Activated CD4-positive, alpha-beta T cell treated with anti-CD3 and anti-CD28 coated beads, Interleukin-2, amount 50 U/mL, for 4 hours (primary cell): ENCODE data around the gene PAXX.
A peak's percentile ranks its signal among the peaks of the same experiment; 100 is the strongest.
"Not testable (repeated sequence)": the region's sequence is repeated elsewhere in the genome, so short reads cannot be mapped to it uniquely, and the experiment has no call there.

Experiments
- DNase-seq, 2 experiments: peaks; one replicate each; pipeline ENCODE4 v3.0.0-alpha.2; 2020

Gene PAXX

DNA sequence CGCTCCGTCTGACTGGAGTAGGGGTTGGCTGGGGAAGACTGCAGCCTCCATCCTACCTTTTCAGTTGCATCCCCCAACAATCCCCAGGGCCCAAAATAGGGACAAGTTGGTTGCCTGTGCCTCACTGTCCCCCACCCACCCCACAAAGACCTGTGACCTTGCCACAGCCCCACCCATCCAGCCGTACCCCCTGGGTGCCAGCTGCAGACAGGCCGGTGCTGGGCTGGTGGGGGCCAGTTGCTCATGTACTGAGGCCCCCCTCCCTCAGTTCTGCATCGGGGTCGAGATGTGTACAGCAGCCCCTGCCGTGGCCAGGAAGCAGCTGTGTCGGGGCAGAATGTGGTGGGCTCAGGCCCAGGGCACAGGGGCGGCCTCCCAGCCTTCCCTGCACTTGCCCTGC is 9.1 kb upstream of the PAXX start:
- no peak for DNase-seq

DNA sequence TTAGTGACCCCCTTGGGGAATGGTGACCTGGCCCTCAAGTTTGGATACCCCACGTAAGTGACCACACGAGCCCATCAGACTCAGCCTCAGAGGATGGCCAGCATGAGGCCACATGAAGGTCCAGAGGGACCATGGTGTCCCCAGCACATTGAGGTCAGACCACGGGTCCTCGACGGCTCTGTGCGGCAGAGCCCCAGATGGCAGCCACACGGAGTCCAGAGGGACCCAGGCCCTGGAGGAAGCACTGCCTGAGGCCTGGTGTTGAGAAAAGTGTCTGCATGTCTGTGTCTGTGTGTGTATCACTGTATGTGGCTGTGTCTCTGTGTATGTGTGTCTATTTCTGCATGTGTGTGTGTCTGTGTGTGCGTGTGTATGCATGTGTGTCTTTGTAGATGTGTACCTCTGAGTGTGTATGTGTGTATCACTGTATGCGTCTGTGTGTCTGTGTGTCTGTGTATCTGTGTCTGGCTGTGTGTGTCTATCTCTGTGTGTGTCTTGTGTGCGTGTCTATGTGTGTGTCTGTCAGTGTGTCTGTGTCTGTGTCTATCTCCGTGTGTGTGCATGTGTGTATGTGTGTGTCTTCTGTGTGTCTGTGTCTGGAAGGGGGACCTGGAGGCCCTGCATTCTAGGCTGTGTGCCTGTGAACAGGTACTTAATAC is 8.4 kb upstream of the PAXX start:
- DNase-seq: no peak

DNA sequence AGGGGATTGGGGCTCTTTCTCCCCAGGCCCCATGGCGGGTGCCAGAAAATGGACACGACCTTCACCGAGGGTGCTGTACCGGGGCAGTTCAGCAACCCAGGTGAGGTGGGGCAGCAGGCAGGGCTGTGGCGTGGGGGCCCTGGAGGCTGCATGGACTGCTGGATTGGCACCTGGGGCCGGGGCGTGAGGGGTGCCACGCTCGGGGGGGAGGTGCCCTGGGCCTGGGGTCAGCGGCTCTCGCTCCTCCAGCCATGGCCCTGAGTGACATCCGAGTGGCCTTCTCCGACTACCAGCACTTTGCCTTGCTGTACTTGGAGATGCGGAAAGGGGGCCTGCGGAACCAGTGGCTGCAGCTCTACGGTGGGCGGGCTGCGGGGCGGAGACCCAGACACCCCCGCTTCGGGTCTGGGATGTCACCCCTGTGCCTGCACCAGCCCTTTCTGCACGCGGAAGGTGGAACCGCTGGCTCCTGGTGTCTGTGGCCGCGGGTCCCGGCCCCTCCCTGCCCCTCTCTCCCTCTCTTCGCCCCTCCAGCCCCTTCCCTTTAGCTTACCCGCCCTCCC is 7.7 kb upstream of the PAXX start:
- DNase-seq: no peak

DNA sequence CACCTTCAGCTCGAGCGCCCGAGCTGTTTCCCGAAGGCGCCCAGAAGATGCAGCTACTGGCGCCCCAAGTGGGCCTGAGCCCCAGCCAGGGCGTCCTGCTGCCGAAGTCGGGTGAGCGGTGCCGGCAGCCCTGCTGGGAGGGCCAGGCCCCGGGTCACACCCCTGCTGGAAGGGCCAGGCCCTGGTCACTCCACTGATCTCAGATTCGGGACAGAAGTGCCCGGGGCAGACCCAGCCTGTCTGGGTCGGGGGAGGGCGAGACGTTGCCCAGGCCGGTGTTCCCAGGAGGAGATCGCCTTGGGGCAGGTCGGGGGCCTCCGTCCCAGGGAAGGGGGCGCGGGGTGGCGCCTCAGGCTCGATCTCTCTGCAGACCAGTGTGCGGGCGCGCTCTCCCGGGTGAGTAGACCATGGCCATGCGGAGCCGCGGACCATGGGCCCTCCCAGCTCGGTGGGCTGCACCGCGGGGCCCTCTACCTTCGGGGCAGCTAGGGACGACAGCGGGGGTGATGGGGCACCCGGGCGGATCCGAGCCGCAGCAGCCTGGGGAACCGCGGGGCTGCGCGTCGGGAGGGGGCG is 7.1 kb upstream of the PAXX start:
- DNase-seq: no peak

DNA sequence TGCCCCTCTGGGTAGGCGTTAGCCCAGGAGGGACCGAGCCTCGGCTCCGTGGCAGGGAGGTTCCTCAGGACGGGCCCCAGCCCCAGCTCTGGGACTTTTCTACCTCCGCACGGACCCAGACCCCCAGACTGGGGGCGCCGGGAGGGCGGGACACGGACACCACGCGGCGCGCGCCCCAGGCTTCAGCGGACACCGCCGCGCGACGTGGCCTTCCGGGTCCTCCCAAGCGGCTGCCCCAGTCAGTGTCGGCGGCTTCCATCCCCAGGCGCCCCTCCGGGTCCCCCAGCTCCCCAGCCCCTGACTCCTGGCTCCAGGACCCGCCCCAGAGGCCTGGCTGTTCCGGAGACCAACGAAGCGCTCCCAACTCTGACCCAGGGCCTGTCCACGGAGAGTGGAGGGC is 6.4 kb upstream of the PAXX start:
- no peak for DNase-seq

DNA sequence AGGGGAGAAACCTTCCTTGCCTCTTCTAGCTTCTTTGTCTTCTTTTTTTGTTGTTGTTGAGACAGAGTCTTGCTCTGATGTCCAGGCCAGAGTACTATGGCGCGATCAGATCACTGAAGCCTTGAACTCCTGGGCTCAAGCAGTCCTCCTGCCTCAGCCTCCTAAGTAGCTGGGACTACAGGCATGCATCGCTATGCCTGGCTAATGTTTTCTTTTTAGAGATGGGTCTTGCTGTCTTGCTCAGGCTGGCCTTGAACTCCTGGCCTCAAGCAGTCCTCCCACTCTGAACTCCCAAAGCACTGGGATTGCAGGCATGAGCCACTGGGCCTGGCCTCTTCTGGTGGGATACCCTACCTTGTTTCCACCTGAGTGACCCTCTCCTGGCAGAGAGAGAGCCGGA is 3.4 kb upstream of the PAXX start:
- no peak for DNase-seq

DNA sequence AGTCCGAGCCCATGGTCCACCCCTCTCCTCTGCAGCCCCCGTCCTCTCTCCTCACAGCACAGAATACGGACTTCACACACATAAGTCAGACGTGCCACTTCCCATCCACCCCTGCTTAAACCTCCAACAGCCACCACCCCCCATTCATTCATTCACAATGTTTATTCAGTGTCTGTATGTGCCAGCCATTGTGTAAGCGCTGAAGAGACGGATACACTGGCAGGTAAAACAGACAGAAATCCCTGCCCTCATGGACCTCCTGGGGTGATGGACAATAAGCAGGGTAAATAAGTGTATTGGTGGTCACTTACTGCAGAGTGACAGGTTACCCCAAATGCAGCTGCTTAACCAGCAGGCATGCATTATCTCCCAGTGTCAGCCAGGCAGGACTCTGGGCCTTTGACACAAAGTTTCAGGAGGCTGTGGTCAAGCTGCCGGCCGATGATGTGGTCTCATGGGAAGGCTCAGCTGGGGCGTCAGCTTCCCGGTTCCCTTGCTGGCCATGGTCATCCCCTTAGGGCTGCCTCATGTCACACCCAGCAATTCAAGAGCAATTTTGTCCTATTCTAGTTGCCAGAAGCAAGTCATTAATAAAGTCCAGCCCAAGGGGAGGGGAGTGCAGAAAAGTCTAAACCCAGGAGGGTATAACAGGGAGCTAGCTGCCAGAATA is 1.8 kb upstream of the PAXX start:
- no peak for DNase-seq

DNA sequence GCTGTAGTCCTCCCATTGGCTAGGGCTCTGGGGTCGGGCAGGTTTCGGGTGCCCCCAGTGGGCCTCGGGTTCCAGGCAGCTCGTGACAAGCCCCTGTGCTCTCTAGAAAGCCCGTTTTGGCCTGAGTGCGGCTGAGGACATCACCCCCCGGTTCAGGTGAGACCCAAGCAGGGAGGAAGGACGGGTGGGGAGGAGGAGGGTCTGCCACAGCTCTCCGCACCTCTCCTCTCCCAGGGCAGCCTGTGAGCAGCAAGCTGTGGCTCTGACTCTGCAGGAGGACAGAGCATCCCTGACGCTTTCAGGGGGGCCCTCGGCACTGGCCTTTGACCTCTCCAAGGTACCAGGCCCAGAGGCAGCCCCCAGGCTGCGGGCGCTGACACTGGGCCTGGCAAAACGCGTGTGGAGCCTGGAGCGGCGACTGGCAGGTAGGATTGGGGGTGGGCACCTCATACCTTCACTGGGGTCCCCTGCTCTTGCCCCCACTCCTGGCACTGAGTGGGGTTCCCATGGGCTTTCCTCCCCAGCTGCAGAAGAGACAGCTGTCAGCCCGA is 672 bp downstream of the PAXX start:
- no peak for DNase-seq

DNA sequence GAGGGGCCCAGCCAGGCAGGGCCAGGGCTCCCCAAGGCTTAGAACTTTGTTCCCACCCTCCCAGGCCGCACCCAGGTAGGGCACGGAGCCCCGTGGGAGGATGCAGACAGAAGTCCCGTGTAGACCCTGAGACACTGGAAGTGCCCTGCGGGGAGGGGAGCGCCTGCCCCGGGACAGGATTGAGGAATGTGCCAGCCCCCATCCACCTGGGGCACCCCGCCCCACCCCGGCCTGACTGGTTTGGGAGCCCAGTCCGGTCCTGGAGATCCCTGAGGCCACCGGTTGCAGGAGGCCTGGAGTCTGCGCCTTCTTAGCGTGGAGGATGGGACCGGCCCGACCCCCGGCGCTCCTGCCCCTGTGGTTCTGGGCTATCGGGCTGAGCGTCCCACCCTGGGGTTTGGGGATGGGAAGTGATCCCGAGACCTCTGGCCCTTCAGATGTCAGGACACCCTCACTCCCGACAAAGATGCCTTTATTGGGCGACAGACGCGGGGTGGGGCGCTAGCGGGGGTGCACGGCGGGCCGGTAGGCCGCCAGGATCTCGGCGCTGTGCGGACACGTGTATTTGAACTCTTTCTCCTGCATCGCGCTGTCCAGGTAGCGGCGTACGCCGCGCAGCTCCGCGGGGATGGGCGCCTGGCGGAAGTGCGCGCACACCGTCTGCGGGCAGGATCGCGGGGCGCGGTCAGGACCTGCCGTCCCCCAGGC is 2.1 kb downstream of the PAXX start:
- no peak for DNase-seq

DNA sequence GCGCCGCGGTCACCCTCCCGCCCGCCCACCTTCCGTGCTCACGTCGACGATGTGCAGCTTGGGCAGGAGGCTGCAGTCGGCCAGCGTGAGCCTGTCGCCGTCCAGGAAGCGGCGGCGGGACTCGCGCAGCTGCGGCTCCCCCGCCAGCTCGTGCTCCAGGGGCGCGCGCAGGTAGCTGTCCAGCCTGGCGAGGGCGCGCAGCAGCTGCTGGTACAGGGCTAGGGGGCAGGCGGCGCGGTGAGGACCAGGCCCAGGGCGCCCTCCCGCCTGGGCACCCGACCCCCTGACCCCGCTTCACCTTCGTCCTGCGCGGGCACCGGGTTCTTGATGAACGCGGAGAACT is 2.6 kb downstream of the PAXX start:
- DNase-seq: no peak

DNA sequence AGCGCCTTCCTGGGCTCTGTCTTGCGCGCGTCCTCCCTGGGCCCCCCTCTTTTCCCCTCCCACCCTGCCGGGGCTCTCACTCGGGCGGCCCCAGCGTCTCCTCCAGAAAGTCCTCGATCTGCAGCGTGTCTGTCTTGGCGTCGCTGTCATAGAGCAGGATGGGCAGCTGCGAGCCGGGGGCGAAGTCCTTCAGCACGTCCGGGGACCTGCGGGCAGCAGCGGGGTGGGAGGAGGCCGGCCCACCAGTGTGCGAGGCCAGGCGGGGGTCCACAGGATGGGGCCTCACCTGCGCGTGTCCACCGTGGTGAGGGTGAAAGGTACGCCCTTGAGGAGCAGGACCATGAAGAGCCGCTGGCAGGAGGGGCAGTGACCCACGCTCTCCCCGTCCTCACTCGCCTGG is 3.1 kb downstream of the PAXX start:
- no peak for DNase-seq

DNA sequence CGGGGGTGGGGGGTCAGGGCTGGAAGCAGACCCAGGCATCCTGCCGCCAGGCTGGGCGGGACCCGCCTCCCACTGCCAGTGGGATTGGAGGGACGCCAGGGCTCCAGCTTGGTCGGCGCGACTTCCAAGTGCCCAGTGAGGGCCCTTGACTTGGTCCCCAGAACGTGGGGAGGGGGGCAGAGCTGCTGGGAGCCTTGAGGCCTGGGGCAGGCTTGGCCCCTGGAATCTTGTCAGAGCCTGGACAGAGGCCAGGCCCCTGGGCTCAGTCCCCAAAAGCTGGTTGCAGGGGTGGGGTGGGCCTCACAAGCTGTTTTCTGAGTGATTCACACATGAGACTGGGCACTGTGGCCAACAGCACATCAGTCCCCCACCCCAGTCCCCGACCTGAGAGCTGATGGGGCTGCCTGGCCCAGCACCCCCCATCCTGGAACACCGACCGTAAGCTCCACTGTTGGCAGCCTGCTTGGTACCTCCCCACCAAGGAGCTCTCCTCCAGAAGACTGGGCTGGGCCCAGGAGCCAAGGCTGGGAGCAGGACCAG is 3.6 kb downstream of the PAXX start:
- DNase-seq: no peak

DNA sequence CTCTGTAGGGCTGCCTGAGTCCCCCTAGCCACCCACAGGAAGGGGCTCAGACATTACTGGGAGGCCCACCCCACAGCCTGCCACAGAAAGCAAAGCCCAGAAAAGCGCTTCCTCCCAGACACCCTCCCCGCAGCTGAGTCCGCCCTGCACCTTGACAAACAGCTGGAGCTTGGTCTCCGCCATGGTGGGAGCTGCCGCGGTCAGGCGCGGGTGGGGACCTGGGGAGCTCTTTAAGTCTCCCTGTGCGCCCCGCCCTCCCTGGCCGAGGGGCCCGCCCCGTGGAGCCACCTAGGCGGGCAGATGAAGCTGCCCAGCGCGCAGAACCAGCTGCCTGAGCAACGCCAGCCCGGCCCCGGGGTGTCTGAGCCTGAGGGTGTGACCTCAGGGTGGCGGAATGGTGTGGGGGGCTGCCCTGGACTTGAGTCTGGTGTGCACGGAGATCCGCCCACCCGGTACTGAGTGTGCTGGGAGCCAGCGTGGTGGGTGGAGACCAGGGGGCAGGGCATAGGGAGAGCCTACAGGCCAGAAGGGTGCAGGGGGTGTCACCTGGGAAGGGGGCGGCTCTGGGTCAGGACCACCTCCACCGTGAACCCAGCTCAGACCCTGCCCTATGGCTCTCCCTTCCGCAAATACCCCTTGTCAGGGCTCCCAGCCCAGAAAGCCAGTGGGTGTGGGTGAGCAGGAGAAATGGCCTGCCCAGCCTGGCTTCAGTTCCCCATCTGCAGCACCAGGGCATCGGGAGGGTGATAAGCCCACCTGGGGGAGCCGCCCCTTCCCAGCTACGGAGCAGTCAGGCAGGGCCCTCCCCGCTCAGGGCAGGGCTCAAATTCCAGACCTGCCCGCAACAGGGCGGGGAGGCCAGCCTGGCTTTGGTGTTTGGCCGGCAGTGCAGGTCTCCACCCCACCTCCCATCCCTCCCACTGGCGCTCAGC is 4.4 kb downstream of the PAXX start, which contains the start of gene CLIC3:
Gene CLIC3 (minus strand): TSS at position 208 of the 932 bp plus-strand sequence. CDS start 25 bp downstream, at position 183.
- DNase-seq: peak; percentile 17 to 19

DNA sequence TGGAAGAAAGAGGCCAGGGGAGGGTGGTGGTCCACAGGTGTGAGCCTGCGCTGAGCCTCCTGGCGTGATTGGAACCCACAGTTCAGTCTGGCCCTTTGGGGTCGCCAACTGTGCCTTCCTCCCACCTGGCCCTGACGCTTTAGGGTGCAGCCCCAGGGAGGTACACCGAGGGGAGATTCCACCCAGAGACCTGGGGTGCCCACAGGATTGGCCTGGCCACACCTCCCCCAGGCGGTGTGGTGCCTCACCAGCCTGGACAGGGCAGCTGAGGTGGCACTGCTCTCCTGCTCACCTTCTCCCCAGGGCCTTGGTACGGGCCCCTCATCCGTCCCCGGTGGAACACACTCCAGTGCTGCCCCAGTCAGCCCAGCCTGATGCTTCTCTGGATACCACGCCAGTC is 5.1 kb downstream of the PAXX start:
- no peak for DNase-seq

DNA sequence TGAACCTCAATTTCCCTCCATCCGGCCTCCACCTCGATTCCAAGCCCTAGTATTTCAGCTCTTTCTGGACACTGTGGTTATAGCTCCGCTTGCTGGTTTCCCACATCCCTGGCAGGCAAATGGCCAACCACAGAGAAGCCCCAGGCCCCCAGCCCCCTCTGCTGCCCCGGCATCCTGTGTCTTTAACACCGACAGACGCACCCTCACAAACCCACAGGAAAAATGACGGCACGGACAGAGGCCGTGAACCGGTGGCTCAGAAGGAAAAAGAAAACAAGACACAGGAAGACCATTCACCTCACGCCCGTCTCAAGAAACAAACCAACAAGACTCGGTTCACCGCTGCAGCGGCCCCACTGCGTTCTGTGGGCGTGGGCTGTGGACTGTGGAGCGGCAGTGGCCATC is 5.6 kb downstream of the PAXX start:
- no peak for DNase-seq

DNA sequence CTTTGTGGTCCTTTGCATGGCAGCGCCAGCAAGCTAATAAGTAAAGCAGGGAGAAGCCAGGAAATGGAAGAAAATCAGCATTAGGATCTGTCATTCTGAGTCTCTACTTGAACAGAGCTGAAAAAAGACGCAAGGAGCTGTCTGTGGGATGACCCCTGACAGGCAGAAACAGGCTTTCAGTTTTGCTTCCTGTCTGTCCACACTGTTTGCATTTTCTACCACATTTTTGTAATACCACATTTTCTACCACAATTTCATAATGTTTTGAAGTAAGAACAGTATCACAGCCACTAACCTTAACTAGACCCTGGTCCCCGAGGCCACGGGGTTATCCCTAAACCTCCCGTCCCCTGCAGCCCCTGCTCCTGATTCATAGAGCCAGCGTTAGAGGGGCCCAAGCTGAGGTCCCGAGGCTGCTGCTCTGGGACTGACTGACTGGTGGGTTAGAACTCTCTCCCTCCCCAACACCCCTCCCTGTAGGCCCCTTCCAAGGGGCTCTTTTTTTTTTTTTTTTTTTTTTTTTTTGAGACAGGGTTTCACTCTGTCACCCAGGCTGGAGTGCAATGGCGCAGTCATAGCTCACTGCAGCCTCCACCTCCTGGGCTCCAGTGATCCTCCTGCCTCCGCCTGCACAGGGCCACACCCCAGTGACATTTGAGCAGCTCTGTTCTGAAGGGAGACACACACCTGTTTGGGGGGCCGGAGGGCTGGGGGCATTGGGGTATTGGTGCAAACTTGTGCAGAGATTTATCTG is 8.1 kb downstream of the PAXX start:
- no peak for DNase-seq

DNA sequence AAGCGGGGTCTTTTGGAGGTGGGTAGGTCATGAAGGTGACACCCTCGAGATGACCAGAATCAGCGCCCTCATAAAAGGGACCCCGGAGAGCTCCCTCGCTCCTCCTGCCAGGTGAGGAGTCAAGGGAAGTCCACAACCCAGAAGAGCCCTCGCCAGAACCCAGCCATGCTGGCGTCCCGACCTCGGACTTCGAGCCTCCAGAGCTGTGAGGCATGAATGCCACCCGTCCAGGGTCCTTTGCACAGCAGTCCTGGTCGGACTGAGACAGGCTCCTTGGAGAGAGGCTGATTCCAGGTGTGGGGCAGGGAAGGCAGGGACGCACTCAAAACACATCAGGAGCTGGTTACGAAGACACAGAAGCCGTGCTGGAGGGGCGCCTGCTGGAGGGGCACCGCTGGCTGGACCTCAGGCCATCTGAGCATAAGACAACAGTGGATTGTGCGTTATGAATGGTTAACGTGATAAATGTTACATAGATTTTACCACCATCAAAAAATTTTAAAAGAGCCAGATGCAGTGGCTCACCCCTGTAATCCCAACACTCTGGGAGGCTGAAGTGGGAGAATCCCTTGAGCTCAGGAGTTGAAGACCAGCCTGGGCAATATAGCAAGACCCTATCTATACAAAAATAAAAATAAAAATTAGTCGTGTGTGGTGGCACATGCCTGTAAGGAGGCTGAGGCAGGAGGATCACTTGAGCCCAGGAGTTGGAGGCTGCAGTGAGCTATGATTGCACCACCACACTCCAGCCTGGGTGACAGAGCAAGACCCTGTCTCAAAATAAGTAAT is 9.8 kb downstream of the PAXX start:
- no peak for DNase-seq

DNA sequence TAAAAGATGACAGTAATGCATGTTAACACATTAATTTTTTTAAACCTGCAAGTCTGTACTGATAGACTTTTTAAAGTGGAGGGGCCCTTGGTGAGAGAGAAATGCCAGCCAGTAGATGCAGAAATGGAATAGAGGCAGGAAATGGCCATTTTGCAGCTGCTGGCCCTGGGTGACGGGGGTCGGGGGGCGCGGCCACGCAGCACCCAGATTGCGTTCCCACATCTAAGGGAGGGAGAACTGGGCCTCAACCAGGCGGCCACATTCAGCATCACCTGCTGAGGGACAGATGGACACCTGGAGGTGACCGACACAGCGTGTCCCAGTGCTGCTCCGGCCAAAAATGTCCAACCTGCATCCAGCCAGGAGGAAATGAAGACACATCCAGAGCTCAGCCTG is 10.4 kb downstream of the PAXX start:
- no peak for DNase-seq

DNA sequence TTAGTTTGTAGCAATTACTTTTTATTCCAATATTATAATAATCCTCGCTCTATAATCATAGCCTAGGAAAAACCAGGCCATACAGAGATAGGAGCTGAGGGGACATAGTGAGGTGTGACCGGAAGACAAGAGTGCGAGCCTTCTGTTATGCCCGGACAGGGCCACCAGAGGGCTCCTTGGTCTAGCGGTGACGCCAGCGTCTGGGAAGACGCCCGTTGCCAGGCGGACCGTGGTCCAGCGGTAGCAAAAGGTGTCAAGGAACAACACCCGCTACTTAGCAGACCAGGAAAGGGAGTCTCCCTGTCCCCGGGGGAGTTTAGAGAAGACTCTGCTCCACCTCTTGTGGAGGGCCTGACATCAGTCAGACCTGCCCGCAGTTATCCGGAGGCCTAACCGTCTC is 12.1 kb downstream of the PAXX start:
- DNase-seq: not testable (repeated sequence)
